ENCODE results near the gene CSPG4. TPM values are rescaled to one million over a fixed set of nuclear protein-coding genes. Genes with fewer than 3 reads are reported as not detected.

Gene CSPG4
- total and polyA plus RNA-seq, 10 of the 15 experiments (the other 5 are each of a cell fraction or from before 2014, with no cell fraction given): 0.02 to 2.2 (median 0.76) TPM

DNA sequence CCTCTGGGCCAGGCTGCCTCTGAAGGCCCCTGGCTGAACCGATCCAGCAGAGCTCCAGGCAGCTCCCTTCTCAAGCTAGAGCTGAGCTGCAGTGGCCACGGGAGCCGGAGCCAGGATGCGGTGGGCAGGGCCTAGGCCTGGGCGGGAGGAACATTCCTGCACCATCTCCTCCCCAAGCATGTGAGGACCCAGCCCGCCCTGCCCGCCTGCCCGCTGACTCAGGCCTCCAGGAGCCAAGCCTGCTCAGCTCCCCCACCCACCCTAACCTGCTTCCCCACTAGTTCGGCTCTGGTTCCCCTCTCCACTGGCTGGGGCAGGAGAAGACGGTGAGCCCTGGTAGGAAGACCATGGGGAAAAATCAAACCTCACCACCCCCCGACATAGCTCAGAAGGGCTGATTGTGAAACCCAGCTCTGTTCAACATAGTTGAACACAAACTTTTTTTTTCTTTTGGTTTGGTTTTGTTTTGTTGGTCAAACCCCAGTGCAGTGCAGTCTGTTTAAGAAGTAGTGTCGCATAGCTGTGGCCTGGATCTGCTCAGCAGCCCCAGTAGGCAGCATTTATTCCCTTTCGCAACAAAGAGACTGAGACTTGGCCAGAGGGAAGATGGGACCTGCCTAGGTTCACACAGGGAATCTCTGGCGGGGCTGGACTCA is 51.4 kb downstream of the CSPG4 start:
- no TSS peak for BruUV-seq (replicated peaks)
- ChIA-PET SMC1A (ENCODE audit: uncharacterized antibody, unreplicated experiment) (interaction anchor here (0.9 to 1.8 kb wide), 2 partner anchors 20 to 21 kb away, joined by 3 to 4 read pairs; partner anchors contain the start of gene IMP3), POLR2A (interaction anchor here (0.6 to 1.3 kb wide), 3 partner anchors 14 to 53 kb away, joined by 3 to 4 read pairs (median 4); no protein-coding TSS in a partner anchor), CTCF (interaction anchor here (0.6 to 1.0 kb wide), 2 partner anchors 21 to 256 kb away, joined by 3 to 4 read pairs; partner anchors contain the start of gene IMP3), RAD21 (ENCODE audit: unreplicated experiment) (no interaction called here)
- Histone ChIP-seq H2AFZ (ENCODE audit: control insufficient read depth, low read depth, low read length) (no peak overlapping the region), H3K27ac (ENCODE audit: control insufficient read depth, insufficient read depth) (no peak overlapping the region), H3K9ac (ENCODE audit: control insufficient read depth, insufficient read depth, low read length) (no peak overlapping the region), H3K27me3 (replicated peaks in 1 of 2; ENCODE audit: control insufficient read depth in 2 of 2, insufficient read depth in 2 of 2, low read length in 1 of 2) (no peaks in the 10 kb centered on the region), H3K36me3 (ENCODE audit: control insufficient read depth in 2 of 2, insufficient read depth in 2 of 2, low read length in 1 of 2) (no peaks in the 10 kb centered on the region), H3K4me3 (no peak overlapping the region), H4K20me1 (ENCODE audit: control insufficient read depth, insufficient read depth) (no peaks in the 10 kb centered on the region), H3K79me2 (ENCODE audit: control insufficient read depth, insufficient read depth, low read length) (no peaks in the 10 kb centered on the region), H3K4me1 (ENCODE audit: control insufficient read depth, insufficient read depth, low read length) (no peaks in the 10 kb centered on the region; the same call in 1 of the 2 replicates), H3K4me2 (ENCODE audit: control insufficient read depth, insufficient read depth) (no peak overlapping the region), H3K9me3 (replicated peaks; ENCODE audit: control insufficient read depth, insufficient read depth, low read length) (no peaks in the 10 kb centered on the region)
- FAIRE-seq (no peak), DNase-seq (ENCODE audit: low read depth, low spot score) (no peak), ATAC-seq (no peak)
- intact Hi-C loops (cut with micrococcal nuclease; ENCODE audit: unreplicated experiment): no loop called here
- TF ChIP-seq JUND (IDR thresholded peaks at IDR 0.05; ENCODE audit: low read depth, low read length): no peak
- TF ChIP-seq, protein P1, sequence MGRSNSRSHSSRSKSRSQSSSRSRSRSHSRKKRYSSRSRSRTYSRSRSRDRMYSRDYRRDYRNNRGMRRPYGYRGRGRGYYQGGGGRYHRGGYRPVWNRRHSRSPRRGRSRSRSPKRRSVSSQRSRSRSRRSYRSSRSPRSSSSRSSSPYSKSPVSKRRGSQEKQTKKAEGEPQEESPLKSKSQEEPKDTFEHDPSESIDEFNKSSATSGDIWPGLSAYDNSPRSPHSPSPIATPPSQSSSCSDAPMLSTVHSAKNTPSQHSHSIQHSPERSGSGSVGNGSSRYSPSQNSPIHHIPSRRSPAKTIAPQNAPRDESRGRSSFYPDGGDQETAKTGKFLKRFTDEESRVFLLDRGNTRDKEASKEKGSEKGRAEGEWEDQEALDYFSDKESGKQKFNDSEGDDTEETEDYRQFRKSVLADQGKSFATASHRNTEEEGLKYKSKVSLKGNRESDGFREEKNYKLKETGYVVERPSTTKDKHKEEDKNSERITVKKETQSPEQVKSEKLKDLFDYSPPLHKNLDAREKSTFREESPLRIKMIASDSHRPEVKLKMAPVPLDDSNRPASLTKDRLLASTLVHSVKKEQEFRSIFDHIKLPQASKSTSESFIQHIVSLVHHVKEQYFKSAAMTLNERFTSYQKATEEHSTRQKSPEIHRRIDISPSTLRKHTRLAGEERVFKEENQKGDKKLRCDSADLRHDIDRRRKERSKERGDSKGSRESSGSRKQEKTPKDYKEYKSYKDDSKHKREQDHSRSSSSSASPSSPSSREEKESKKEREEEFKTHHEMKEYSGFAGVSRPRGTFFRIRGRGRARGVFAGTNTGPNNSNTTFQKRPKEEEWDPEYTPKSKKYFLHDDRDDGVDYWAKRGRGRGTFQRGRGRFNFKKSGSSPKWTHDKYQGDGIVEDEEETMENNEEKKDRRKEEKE (IDR thresholded peaks at IDR 0.05): no peak
- TF ChIP-seq RAD51 (IDR thresholded peaks at IDR 0.05): no peak
- TF ChIP-seq NFYA (IDR thresholded peaks at IDR 0.05; ENCODE audit: borderline replicate concordance, low read depth, low read length): no peak
- TF ChIP-seq, protein P2, sequence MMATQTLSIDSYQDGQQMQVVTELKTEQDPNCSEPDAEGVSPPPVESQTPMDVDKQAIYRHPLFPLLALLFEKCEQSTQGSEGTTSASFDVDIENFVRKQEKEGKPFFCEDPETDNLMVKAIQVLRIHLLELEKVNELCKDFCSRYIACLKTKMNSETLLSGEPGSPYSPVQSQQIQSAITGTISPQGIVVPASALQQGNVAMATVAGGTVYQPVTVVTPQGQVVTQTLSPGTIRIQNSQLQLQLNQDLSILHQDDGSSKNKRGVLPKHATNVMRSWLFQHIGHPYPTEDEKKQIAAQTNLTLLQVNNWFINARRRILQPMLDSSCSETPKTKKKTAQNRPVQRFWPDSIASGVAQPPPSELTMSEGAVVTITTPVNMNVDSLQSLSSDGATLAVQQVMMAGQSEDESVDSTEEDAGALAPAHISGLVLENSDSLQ (IDR thresholded peaks at IDR 0.05): no peak
- TF ChIP-seq SUPT20H (IDR thresholded peaks at IDR 0.05; ENCODE audit: borderline replicate concordance, control insufficient read depth, low read depth, low read length): no peak
- no peak for TF ChIP-seq STAT1 (conservative IDR thresholded peaks at IDR 0.05)
- TF ChIP-seq JUNB (IDR thresholded peaks at IDR 0.05): no peak
- TF ChIP-seq, protein P3, sequence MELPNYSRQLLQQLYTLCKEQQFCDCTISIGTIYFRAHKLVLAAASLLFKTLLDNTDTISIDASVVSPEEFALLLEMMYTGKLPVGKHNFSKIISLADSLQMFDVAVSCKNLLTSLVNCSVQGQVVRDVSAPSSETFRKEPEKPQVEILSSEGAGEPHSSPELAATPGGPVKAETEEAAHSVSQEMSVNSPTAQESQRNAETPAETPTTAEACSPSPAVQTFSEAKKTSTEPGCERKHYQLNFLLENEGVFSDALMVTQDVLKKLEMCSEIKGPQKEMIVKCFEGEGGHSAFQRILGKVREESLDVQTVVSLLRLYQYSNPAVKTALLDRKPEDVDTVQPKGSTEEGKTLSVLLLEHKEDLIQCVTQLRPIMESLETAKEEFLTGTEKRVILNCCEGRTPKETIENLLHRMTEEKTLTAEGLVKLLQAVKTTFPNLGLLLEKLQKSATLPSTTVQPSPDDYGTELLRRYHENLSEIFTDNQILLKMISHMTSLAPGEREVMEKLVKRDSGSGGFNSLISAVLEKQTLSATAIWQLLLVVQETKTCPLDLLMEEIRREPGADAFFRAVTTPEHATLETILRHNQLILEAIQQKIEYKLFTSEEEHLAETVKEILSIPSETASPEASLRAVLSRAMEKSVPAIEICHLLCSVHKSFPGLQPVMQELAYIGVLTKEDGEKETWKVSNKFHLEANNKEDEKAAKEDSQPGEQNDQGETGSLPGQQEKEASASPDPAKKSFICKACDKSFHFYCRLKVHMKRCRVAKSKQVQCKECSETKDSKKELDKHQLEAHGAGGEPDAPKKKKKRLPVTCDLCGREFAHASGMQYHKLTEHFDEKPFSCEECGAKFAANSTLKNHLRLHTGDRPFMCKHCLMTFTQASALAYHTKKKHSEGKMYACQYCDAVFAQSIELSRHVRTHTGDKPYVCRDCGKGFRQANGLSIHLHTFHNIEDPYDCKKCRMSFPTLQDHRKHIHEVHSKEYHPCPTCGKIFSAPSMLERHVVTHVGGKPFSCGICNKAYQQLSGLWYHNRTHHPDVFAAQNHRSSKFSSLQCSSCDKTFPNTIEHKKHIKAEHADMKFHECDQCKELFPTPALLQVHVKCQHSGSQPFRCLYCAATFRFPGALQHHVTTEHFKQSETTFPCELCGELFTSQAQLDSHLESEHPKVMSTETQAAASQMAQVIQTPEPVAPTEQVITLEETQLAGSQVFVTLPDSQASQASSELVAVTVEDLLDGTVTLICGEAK (IDR thresholded peaks at IDR 0.05; ENCODE audit: borderline replicate concordance): no peak
- in situ Hi-C loops (cut with MboI): loop anchor here (25.0 kb wide), 1 partner anchor 649 kb away; the partner anchor contains the start of gene PPCDC
- WGBS (ENCODE audit: insufficient coverage, insufficient replicate concordance, low lambda C conversion rate, missing lambda C conversion rate): 68% methylated on average over 11 of the region's 14 CpGs
